A673 (cell line): ENCODE data around the gene CADPS2. TPM values are rescaled to one million over a fixed set of nuclear protein-coding genes. Genes with fewer than 3 reads are reported as not detected.
A peak's percentile ranks its signal among the peaks of the same experiment; 100 is the strongest.

Experiments
- BruUV-seq: library from RNA; stranded (reverse); fragments of 400-500 nt; replicated peaks from 2 replicates; lab custom pipeline; 2021; lab: Mats Ljungman, UMichigan
- CTCF ChIA-PET: fragments of 300-600 bp; sonication (Branson Sonifier 250); formaldehyde crosslinking; loops from one replicate; lab custom pipeline; 2022; ENCODE audit warnings: antibody characterized with exemption; lab: Charles Lee
- POLR2A ChIA-PET: fragments of 300-600 bp; sonication (Branson Sonifier 250); formaldehyde crosslinking; loops from one replicate; lab custom pipeline; 2022; ENCODE audit warnings: antibody characterized with exemption; ENCODE audit not compliant: low non-redundant PET; lab: Charles Lee
- DNase-seq: peaks from one replicate; pipeline ENCODE4 v3.0.0-alpha.2; 2015; ENCODE audit warnings: low spot score
- H3K27ac ChIP-seq: fragments of 200-600 bp; sonication (generic); 2 replicates; pipeline ENCODE4 v1.5.1; 2016; ENCODE audit warnings: mixed run types, low read depth, mild to moderate bottlenecking, mixed read lengths, antibody characterized with exemption, low read length; ENCODE audit not compliant: poor library complexity, severe bottlenecking
- H3K27me3 ChIP-seq: fragments of 200-600 bp; sonication (generic); replicated peaks from 2 replicates; pipeline ENCODE4 v1.6.1; 2017; ENCODE audit warnings: mixed run types, low read depth, mild to moderate bottlenecking, mixed read lengths, antibody characterized with exemption, low read length; ENCODE audit not compliant: insufficient read depth, poor library complexity
- H3K36me3 ChIP-seq: fragments of 200-600 bp; sonication (generic); 2 replicates; pipeline ENCODE4 v1.6.1; 2016; ENCODE audit warnings: mixed run types, mild to moderate bottlenecking, mixed read lengths, antibody characterized with exemption, low read length; ENCODE audit not compliant: insufficient read depth, poor library complexity, severe bottlenecking
- H3K4me1 ChIP-seq: fragments of 200-600 bp; sonication (generic); 2 replicates; pipeline ENCODE4 v1.6.1; 2017; ENCODE audit warnings: mixed run types, mild to moderate bottlenecking, mixed read lengths, antibody characterized with exemption, low read length; ENCODE audit not compliant: insufficient read depth, poor library complexity, severe bottlenecking
- H3K4me3 ChIP-seq: fragments of 200-600 bp; sonication (generic); 2 replicates; pipeline ENCODE4 v1.5.1; 2016; ENCODE audit warnings: low read depth, mixed run types, mild to moderate bottlenecking, mixed read lengths, low read length; ENCODE audit not compliant: poor library complexity, severe bottlenecking
- H3K9me3 ChIP-seq: fragments of 200-600 bp; sonication (generic); 2 replicates; pipeline ENCODE4 v1.6.1; 2016; ENCODE audit warnings: mixed run types, low read depth, mild to moderate bottlenecking, mixed read lengths, antibody characterized with exemption, low read length; ENCODE audit not compliant: poor library complexity, severe bottlenecking
- EZH2 ChIP-seq: fragments of 200-600 bp; sonication (generic); IDR thresholded peaks from 2 replicates; pipeline ENCODE4 v1.6.1; 2017; ENCODE audit warnings: borderline replicate concordance, low read depth, mild to moderate bottlenecking, mixed read lengths, antibody characterized with exemption, low read length; ENCODE audit not compliant: poor library complexity, severe bottlenecking
- intact Hi-C: fragments of 100-400 bp; cut with micrococcal nuclease; formaldehyde crosslinking; loops from one replicate; pipeline ENCODE4 v1.10.0; 2022; ENCODE audit not compliant: unreplicated experiment
- total RNA-seq: library from RNA; stranded (reverse); gene quantifications from 2 replicates; pipeline ENCODE4 v1.2.3, GENCODE V29; 2021
- TF ChIP-seq, protein P1 (sequence below): fragments of 300-800, 200-600 bp; sonication (generic); conservative IDR thresholded peaks from 2 replicates; pipeline ENCODE4 v1.5.1; 2017; ENCODE audit warnings: low read depth, mild to moderate bottlenecking, antibody characterized with exemption, low read length, moderate library complexity, mixed read lengths

Gene CADPS2
- total RNA-seq, 1 experiment from 2014 or later = 81.3 TPM

- CTCF ChIA-PET = no interaction called here
- BruUV-seq = no TSS peak
- H3K27ac ChIP-seq = no peak overlapping the region
These were observed 448.3 kb downstream of the CADPS2 start for GRCh38 chr7:122438006-122438405.

DNA sequence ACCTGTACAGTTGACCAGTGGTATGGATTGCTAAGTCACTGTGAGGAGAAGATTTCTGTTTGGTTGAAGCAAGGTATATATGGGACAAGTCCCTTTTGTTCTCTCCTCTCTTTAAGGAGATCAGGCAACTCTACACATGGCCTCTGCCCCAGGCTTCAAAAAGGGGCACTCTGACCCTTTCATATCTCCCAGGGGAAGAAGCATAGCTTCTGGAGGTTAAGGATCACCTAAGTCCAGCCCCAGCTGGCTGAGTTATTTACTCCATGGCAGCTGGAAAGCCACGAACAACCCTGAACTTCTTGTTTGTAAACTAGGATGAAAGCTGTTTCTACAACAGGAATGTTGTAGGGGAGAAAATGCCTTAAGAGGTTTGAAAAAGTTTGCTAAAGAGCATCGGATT lies 452.5 kb downstream of the CADPS2 start:
- TF ChIP-seq EZH2 = no peak
- TF ChIP-seq, protein P1, sequence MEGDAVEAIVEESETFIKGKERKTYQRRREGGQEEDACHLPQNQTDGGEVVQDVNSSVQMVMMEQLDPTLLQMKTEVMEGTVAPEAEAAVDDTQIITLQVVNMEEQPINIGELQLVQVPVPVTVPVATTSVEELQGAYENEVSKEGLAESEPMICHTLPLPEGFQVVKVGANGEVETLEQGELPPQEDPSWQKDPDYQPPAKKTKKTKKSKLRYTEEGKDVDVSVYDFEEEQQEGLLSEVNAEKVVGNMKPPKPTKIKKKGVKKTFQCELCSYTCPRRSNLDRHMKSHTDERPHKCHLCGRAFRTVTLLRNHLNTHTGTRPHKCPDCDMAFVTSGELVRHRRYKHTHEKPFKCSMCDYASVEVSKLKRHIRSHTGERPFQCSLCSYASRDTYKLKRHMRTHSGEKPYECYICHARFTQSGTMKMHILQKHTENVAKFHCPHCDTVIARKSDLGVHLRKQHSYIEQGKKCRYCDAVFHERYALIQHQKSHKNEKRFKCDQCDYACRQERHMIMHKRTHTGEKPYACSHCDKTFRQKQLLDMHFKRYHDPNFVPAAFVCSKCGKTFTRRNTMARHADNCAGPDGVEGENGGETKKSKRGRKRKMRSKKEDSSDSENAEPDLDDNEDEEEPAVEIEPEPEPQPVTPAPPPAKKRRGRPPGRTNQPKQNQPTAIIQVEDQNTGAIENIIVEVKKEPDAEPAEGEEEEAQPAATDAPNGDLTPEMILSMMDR = no peak
- no peak overlapping the region for H3K4me3 ChIP-seq
- CTCF ChIA-PET = no interaction called here
- peaks cover 22% of the 10 kb centered on the region for H3K4me1 ChIP-seq
- no peaks in the 10 kb centered on the region for H3K9me3 ChIP-seq
- no TSS peak for BruUV-seq
- H3K27me3 ChIP-seq = peaks cover 4% of the 10 kb centered on the region
- H3K27ac ChIP-seq = no peak overlapping the region
- H3K36me3 ChIP-seq = no peaks in the 10 kb centered on the region
- no peak for DNase-seq
- intact Hi-C loops = no loop called here
- POLR2A ChIA-PET = no interaction called here

More at GRCh38 chr7:122438006-122438405, 448.3 kb downstream of the CADPS2 start:
- peaks cover 23% of the 10 kb centered on the region for H3K4me1 ChIP-seq
- H3K4me3 ChIP-seq = no peak overlapping the region
- H3K9me3 ChIP-seq = no peaks in the 10 kb centered on the region
- H3K27me3 ChIP-seq = peaks cover 30% of the 10 kb centered on the region
- intact Hi-C loops = no loop called here
- no peak for TF ChIP-seq EZH2
- TF ChIP-seq, protein P1 = no peak
- POLR2A ChIA-PET = interaction anchor here (0.6 kb wide), 1 partner anchor 1311 kb away, joined by 3 read pairs; no protein-coding TSS in a partner anchor
- peak; percentile 97 for DNase-seq
- H3K36me3 ChIP-seq = no peaks in the 10 kb centered on the region

DNA sequence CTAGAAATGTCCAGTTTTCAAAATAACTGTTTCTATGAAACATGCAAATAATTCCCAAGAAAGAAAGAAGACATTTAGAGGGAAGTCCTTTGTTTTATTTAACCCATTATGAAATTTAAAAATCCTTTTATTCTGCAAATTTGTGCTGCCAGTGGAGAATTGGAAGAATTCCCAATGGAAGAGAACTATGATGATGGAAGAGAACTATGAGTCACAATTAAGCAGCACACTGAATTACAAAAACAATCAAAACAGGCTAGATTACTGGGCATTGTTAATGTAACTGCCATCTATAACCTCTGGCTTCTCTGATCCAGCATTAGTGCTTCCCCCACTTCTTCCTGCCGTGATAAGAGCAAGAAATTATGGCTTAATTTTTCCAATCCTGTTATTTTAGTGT lies 455.6 kb downstream of the CADPS2 start:
- ChIA-PET POLR2A (no interaction called here), CTCF (no interaction called here)
- Histone ChIP-seq H3K36me3 (no peaks in the 10 kb centered on the region), H3K27ac (no peak overlapping the region), H3K27me3 (no peaks in the 10 kb centered on the region), H3K4me1 (peaks cover 8% of the 10 kb centered on the region), H3K9me3 (no peaks in the 10 kb centered on the region), H3K4me3 (no peak overlapping the region)
- DNase-seq = no peak
- TF ChIP-seq EZH2 = no peak
- TF ChIP-seq, protein P1 = no peak
- no TSS peak for BruUV-seq
- intact Hi-C loops = no loop called here
